Measurements from ENCODE around the gene SERPIND1.

DNA sequence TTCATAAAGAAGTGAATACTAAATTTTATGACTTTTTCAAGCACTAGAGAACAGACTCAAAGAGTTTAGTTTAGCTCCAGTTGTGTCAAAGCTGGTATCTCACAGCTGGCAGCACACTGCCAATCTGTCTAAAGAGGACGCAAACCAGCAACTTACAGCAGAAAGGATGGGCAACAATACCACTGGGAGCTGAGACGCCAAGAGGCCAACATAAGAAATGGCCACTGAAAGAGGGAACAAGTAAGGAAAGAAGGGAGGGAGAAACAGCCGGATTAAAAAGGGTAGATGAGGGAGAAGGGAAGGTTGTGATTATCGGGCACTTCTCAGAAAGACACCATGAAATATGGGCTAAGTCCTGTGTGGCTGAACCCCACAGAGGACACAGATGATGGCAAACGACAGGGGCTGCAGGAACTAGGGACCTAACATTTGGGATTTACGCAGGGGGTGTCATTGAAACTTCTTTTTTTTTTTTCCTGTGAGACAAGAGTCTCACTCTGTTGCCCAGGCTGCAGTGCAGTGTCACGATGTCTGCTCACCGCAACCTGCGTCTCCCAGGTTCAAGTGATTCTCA is 41.7 kb downstream of the SERPIND1 start:
- TF ChIP-seq, protein P1, sequence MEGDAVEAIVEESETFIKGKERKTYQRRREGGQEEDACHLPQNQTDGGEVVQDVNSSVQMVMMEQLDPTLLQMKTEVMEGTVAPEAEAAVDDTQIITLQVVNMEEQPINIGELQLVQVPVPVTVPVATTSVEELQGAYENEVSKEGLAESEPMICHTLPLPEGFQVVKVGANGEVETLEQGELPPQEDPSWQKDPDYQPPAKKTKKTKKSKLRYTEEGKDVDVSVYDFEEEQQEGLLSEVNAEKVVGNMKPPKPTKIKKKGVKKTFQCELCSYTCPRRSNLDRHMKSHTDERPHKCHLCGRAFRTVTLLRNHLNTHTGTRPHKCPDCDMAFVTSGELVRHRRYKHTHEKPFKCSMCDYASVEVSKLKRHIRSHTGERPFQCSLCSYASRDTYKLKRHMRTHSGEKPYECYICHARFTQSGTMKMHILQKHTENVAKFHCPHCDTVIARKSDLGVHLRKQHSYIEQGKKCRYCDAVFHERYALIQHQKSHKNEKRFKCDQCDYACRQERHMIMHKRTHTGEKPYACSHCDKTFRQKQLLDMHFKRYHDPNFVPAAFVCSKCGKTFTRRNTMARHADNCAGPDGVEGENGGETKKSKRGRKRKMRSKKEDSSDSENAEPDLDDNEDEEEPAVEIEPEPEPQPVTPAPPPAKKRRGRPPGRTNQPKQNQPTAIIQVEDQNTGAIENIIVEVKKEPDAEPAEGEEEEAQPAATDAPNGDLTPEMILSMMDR (IDR thresholded peaks at IDR 0.05) = no peak
- TF ChIP-seq POLR2A (IDR thresholded peaks at IDR 0.05) = no peak

All from prostate gland (tissue), 2 donors.